ENCODE data around the gene TUBGCP2. TPM values are rescaled to one million over a fixed set of nuclear protein-coding genes. Genes with fewer than 3 reads are reported as not detected.

TUBGCP2 gene
- total RNA-seq, 1 experiment from 2014 or later = 75.1 TPM

DNA sequence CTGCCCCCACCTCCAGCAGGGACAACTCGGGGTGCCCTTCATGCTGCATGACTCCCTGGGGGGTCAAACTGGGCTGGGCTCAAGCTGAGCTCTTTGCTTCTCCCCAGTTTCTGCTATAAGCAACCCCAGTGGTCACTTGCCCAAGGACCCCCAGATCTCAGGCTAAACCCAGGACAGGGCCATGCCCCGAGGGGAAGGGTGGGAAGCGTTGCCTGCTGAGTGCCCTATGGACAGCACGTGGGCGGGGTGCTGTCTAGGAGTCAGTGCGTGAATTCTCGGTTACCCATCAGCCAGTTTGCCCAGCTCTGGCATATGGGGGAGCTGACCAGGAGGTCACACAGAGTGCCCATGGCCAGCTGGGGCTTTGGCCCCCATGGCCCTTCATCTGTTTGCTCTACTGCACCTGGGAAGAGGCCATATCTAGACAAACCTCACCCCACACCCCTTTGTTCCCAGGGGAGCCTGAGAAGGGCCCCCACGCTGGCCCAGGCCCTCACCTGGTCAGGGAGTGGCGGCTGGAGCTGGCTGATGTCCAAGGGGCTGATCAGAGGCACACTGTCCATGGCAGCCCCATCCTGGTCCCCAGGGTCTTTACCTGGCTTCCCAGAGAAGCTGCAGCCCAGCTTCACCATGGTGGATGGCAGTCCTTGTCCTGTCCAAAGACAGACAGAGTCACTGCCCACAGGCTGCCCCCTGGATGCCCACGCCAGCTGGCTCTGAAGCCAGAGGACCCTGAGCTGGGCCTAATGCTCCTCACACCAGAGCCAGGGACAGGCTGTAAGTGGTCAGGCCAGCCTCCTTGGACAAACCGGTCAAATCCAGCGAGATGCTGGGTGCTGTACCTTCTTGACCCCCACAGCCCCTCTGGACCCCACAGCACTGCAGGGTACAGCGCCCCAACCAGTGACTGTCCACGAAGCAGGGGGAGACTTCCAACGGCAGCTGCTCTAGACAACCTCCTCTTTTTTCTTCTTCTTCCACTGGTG is 20.0 kb upstream of the TUBGCP2 start:
- no peak for DNase-seq (ENCODE audit: low spot score)
- Histone ChIP-seq H3K36me3 (ENCODE audit: insufficient read depth, low read length, poor library complexity, severe bottlenecking) (no peaks in the 10 kb centered on the region), H3K27ac (ENCODE audit: low read depth, low read length, poor library complexity, severe bottlenecking) (no peak overlapping the region), H3K4me3 (ENCODE audit: low read depth, low read length, poor library complexity, severe bottlenecking) (no peak overlapping the region), H3K27me3 (replicated peaks; ENCODE audit: insufficient read depth, low read depth, low read length, poor library complexity) (peaks cover 36% of the 10 kb centered on the region), H3K4me1 (ENCODE audit: insufficient read depth, low read length, poor library complexity, severe bottlenecking) (peaks cover 15% of the 10 kb centered on the region), H3K9me3 (ENCODE audit: low read depth, low read length, poor library complexity, severe bottlenecking) (no peaks in the 10 kb centered on the region)
- intact Hi-C loops (cut with micrococcal nuclease; ENCODE audit: unreplicated experiment) = loop anchor here (5.0 kb wide), 1 partner anchor 194 kb away; no protein-coding TSS in a partner anchor
- ChIA-PET CTCF (interaction anchor here (0.6 to 1.5 kb wide), 5 partner anchors 12 to 191 kb away, joined by 3 to 6 read pairs (median 4); partner anchors contain the start of gene PRAP1), POLR2A (ENCODE audit: low non-redundant PET) (no interaction called here)
- no TSS peak for BruUV-seq (replicated peaks)
- TF ChIP-seq, protein P1, sequence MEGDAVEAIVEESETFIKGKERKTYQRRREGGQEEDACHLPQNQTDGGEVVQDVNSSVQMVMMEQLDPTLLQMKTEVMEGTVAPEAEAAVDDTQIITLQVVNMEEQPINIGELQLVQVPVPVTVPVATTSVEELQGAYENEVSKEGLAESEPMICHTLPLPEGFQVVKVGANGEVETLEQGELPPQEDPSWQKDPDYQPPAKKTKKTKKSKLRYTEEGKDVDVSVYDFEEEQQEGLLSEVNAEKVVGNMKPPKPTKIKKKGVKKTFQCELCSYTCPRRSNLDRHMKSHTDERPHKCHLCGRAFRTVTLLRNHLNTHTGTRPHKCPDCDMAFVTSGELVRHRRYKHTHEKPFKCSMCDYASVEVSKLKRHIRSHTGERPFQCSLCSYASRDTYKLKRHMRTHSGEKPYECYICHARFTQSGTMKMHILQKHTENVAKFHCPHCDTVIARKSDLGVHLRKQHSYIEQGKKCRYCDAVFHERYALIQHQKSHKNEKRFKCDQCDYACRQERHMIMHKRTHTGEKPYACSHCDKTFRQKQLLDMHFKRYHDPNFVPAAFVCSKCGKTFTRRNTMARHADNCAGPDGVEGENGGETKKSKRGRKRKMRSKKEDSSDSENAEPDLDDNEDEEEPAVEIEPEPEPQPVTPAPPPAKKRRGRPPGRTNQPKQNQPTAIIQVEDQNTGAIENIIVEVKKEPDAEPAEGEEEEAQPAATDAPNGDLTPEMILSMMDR (conservative IDR thresholded peaks at IDR 0.05; ENCODE audit: low read depth, low read length) = no peak
- no peak for TF ChIP-seq EZH2 (IDR thresholded peaks at IDR 0.05; ENCODE audit: borderline replicate concordance, low read depth, low read length, poor library complexity, severe bottlenecking)

DNA sequence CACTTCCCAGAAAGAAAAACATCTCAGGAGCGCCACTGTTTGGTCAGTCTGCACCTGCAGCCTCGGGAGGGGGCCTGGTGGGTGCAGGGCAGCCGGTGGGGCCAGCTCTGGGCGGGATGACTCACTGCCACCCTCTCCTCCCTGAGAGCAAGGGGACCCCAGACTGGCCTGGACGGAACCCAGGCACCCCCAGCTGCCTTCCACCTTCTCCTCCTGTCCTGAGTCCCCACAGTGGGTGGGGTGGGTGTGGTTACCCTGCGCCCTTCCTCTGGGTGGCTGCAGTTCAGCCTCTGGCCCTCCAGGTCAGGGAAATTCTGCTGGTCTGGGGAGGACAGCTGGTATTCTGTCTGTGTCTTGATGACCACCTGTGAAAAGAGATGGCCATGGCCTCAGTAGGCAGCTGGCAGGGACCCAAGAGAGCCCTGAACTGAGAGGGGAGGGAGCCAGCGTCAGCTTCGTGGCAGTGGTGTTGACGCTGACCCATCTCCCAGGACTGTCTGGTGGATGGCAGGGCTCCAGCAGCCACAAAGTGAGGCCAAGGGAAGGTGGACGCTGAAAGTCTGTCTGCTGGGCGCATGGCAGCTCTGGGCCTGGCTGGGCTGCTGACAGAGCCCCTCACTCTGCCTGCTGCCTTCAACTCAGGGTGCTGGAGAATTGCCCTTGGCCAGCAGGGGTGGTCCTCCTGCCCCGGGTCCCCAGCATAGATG is 19.1 kb upstream of the TUBGCP2 start:
- no peak overlapping the region for H3K4me3 ChIP-seq (ENCODE audit: low read depth, low read length, poor library complexity, severe bottlenecking)
- DNase-seq (ENCODE audit: low spot score) = no peak
- intact Hi-C loops (cut with micrococcal nuclease; ENCODE audit: unreplicated experiment) = loop anchor here (5.0 kb wide), 1 partner anchor 194 kb away; no protein-coding TSS in a partner anchor
- ChIA-PET POLR2A (ENCODE audit: low non-redundant PET) (no interaction called here), CTCF (no interaction called here)
- H3K27ac ChIP-seq (ENCODE audit: low read depth, low read length, poor library complexity, severe bottlenecking) = no peak overlapping the region
- peaks cover 31% of the 10 kb centered on the region for H3K27me3 ChIP-seq (replicated peaks; ENCODE audit: insufficient read depth, low read depth, low read length, poor library complexity)
- no peaks in the 10 kb centered on the region for H3K9me3 ChIP-seq (ENCODE audit: low read depth, low read length, poor library complexity, severe bottlenecking)
- H3K4me1 ChIP-seq (ENCODE audit: insufficient read depth, low read length, poor library complexity, severe bottlenecking) = peaks cover 15% of the 10 kb centered on the region
- no TSS peak for BruUV-seq (replicated peaks)
- TF ChIP-seq EZH2 (IDR thresholded peaks at IDR 0.05; ENCODE audit: borderline replicate concordance, low read depth, low read length, poor library complexity, severe bottlenecking) = no peak
- TF ChIP-seq, protein P1 (conservative IDR thresholded peaks at IDR 0.05; ENCODE audit: low read depth, low read length) = no peak
- H3K36me3 ChIP-seq (ENCODE audit: insufficient read depth, low read length, poor library complexity, severe bottlenecking) = no peaks in the 10 kb centered on the region

DNA sequence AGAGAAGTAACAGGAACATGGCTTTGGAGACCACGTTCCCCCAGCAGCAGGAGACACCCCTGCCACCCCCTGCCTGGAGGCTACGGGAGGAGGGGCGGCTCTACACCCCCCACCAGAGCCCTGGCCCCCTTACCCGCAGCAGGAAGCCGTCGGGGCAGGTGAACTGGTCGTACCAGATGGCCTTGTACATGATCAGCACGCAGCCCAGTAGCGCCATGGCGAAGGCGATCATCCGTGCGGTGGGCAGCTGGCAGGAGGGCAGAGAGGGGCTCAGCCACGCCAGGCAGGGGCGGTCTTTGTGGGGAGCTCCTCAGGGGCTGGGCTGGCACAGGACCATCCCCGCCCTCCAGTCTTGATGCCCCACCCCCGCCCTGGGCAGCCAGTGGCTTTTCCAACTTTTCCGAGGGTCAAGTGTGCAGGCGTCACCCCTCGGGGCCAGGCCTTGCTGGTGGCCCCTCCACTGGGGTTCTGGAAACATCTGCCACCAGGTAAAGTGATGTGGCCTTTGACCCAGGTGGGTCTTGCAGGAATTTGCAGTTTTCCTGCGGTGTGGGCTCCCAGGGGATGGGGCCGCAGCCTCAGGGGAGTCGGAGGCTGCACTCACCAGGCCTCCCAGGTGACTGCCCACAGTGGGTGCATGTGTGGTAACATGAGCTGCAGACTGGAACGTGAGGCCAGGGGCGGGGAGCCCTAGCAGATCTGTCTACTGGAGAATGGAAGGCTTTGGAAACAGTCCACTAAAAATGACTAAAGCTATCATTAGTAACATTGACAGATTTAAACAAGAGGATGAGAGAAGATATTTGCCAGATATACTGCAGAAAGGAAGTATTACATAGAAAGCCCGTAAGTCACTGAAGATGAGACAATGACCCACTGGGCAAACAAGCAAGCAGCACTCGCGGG is 18.3 kb upstream of the TUBGCP2 start:
- DNase-seq (ENCODE audit: low spot score) = no peak
- TF ChIP-seq EZH2 (IDR thresholded peaks at IDR 0.05; ENCODE audit: borderline replicate concordance, low read depth, low read length, poor library complexity, severe bottlenecking) = no peak
- TF ChIP-seq, protein P1 (conservative IDR thresholded peaks at IDR 0.05; ENCODE audit: low read depth, low read length) = no peak
- no peak overlapping the region for H3K27ac ChIP-seq (ENCODE audit: low read depth, low read length, poor library complexity, severe bottlenecking)
- peaks cover 23% of the 10 kb centered on the region for H3K27me3 ChIP-seq (replicated peaks; ENCODE audit: insufficient read depth, low read depth, low read length, poor library complexity)
- H3K36me3 ChIP-seq (ENCODE audit: insufficient read depth, low read length, poor library complexity, severe bottlenecking) = no peaks in the 10 kb centered on the region
- H3K4me1 ChIP-seq (ENCODE audit: insufficient read depth, low read length, poor library complexity, severe bottlenecking) = peaks cover 15% of the 10 kb centered on the region
- POLR2A ChIA-PET (ENCODE audit: low non-redundant PET) = no interaction called here
- no peak overlapping the region for H3K4me3 ChIP-seq (ENCODE audit: low read depth, low read length, poor library complexity, severe bottlenecking)
- BruUV-seq (replicated peaks) = no TSS peak
- CTCF ChIA-PET = no interaction called here
- no peaks in the 10 kb centered on the region for H3K9me3 ChIP-seq (ENCODE audit: low read depth, low read length, poor library complexity, severe bottlenecking)
- intact Hi-C loops (cut with micrococcal nuclease; ENCODE audit: unreplicated experiment) = loop anchor here (5.0 kb wide), 1 partner anchor 195 kb away; no protein-coding TSS in a partner anchor

All from A673 (cell line).